SJCRH30 (cell line): ENCODE results near the gene BTBD2. TPM values are rescaled to one million over a fixed set of nuclear protein-coding genes. Genes with fewer than 3 reads are reported as not detected.

Source experiments
- DNase-seq, 2 experiments: peaks; one replicate each; pipeline ENCODE4 v3.0.0-alpha.2; 2015 to 2020
- H3K27ac ChIP-seq: fragments of 250-450 bp; sonication (Bioruptor Pico); 2 replicates; pipeline ENCODE4 v1.5.1; 2020; ENCODE audit warnings: mild to moderate bottlenecking, moderate library complexity
- H3K27me3 ChIP-seq: fragments of 250-450 bp; sonication (Bioruptor Pico); 2 replicates; pipeline ENCODE4 v1.5.1; 2020; ENCODE audit warnings: mild to moderate bottlenecking, moderate library complexity
- H3K36me3 ChIP-seq: fragments of 250-450 bp; sonication (Bioruptor Pico); 2 replicates; pipeline ENCODE4 v1.5.1; 2020; ENCODE audit warnings: mild to moderate bottlenecking, moderate library complexity
- H3K4me1 ChIP-seq: fragments of 250-450 bp; sonication (Bioruptor Pico); 2 replicates; pipeline ENCODE4 v1.5.1; 2020; ENCODE audit warnings: mild to moderate bottlenecking, moderate library complexity
- H3K4me3 ChIP-seq: fragments of 250-450 bp; sonication (Bioruptor Pico); 2 replicates; pipeline ENCODE4 v1.5.1; 2020; ENCODE audit warnings: mild to moderate bottlenecking, moderate library complexity
- H3K9me3 ChIP-seq: fragments of 250-450 bp; sonication (Bioruptor Pico); replicated peaks from 2 replicates; pipeline ENCODE4 v1.5.1; 2020; ENCODE audit warnings: mild to moderate bottlenecking, moderate library complexity
- total RNA-seq: library from RNA; depleted of rRNA; stranded (reverse); fragments of >200 nt; shearing (Covaris generic); gene quantifications from 2 replicates; pipeline ENCODE4 v1.2.3, GENCODE V29; 2014; rRNA removed

BTBD2 gene
- 13.9 and 16.2 TPM in 2 replicates for total RNA-seq

DNA sequence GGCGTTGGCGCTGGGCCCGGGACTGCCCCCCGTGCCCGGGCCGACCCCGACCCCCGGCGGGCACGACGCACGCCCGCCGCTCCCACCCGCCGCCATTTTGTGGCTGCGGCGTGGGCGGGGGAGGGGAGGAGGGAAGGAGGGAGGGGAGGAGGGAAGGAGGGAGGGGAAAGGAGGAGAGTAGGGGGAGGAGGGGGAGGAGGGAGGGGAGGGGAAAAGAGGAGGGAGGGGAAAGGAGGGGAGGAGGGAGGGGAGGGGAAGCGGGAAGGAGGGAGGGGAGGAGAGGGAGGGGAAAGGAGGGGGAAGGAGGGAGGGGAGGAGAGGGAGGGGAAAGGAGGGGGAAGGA lies at the start of gene BTBD2:
TSS of gene BTBD2 (minus strand) at position 107 of the 343 bp plus-strand sequence. CDS start at position 96, 11 bp downstream.
- Histone ChIP-seq H3K27me3 (no peaks in the 10 kb centered on the region), H3K4me3 (peak within 1 kb of the TSS; percentile 57), H3K9me3 (no peaks in the 10 kb centered on the region), H3K4me1 (no peaks in the 10 kb centered on the region), H3K36me3 (no peaks in the 10 kb centered on the region), H3K27ac (no peak within 1 kb of the TSS)
- peak; percentile 60 to 70 for DNase-seq

DNA sequence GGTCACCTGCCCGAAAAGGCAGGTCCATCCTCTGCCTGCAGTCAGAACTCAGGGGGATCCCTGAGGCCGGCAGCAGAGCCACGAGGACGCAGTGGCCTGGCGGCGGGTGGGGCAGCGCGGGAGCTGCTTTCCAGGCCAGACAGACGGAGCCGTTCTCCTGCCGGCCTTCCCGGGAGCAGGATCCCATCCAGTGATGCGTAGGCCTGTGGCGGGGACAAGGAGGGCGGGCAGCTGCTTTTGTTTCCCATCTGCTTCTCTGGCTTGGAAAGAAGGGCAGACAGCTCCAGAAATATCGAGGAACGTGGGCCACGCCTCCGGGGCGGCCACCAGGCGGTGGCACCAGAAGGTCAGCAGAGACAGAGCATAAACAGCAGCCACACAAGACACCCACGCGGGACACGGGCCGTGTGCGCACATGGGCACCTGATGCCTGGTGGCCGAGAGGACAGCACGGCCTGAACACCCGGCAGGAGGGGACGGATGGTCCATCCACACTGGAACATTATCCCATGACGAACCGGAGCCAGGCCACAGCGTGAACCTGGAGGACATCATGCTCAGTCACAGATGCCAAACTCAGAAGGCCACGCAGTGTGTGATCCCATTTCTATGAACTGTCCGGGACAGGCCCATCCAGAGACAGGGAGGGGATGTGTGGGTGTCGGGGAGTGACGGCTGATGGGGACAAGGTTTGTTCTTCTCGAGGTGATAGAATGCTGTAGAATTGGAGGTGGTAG lies 49.4 kb upstream of the BTBD2 start:
- Histone ChIP-seq H3K9me3 (no peaks in the 10 kb centered on the region), H3K27me3 (no peaks in the 10 kb centered on the region), H3K27ac (no peak overlapping the region), H3K4me1 (peaks cover 8% of the 10 kb centered on the region; the same call in 1 of the 2 replicates), H3K36me3 (no peaks in the 10 kb centered on the region), H3K4me3 (peak overlapping the region; percentile 10)
- DNase-seq: peak; percentile 42 to 60

DNA sequence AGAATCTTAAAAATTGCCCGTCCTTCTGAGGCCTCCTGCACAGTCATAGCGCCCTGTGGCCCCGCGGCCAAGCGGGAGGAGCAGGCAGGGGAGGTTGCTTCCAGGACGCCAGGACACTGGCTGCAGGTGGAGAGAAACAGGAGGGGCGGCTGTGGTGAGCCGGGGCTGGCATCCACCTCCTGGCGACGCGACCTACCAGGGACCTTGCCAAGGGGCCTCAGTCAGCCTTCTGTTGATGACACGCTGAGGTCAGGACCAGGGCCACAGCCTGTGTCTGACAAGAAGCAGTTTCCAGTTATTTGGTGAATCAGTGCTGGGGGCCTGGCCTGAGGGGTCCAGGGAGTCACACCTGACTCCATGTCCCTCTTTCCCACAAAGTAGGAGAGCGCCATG lies 48.9 kb upstream of the BTBD2 start:
- Histone ChIP-seq H3K36me3 (no peaks in the 10 kb centered on the region), H3K27me3 (no peaks in the 10 kb centered on the region), H3K4me3 (peak overlapping the region; percentile 10; the same call in 1 of the 2 replicates), H3K27ac (no peak overlapping the region), H3K4me1 (peaks cover 13% of the 10 kb centered on the region; the same call in 1 of the 2 replicates), H3K9me3 (no peaks in the 10 kb centered on the region)
- DNase-seq: no peak

DNA sequence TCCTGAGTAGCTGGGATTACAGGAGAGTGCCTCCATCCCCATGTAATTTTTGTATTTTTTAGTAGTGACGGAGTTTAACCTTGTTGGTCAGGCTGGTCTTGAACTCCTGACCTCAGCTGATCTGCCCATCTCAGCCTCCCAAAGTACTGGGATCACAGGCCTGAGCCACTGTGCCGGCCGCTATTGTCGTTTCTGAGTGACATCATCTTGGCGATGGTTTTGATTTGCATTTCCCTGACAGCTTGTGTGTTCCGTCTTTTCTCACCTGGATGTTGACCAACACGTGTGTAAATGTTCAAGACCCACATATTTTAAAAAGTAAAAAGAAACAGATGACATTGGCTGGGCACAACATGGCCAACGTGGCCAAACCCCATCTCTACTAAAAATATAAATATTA lies 48.3 kb upstream of the BTBD2 start:
- Histone ChIP-seq H3K27me3 (no peaks in the 10 kb centered on the region), H3K9me3 (no peaks in the 10 kb centered on the region), H3K4me1 (peaks cover 13% of the 10 kb centered on the region; the same call in 1 of the 2 replicates), H3K4me3 (no peak overlapping the region), H3K27ac (no peak overlapping the region), H3K36me3 (no peaks in the 10 kb centered on the region)
- DNase-seq: no peak

DNA sequence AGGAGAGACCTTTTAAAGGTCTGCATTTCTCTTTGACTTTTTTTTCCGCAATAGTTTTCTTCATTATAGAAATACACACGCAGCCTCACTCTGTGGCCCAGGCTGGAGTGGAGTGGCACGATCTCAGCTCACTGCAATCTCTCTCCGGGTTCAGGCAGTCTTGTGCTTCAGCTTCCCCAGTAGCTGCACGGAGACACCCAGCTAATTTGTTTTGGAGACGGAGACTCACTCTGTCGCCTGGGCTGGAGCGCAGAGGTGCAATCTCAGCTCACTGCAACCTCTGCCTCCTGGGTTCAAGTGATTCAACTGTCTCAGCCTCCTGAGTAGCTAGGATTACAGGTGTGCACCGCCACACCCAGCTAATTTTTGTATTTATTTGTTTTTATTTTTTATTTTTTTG lies 47.3 kb upstream of the BTBD2 start:
- no peak for DNase-seq
- H3K36me3 ChIP-seq: no peaks in the 10 kb centered on the region
- no peaks in the 10 kb centered on the region for H3K27me3 ChIP-seq
- no peaks in the 10 kb centered on the region for H3K9me3 ChIP-seq
- no peak overlapping the region for H3K27ac ChIP-seq
- H3K4me1 ChIP-seq: peaks cover 13% of the 10 kb centered on the region; the same call in 1 of the 2 replicates
- no peak overlapping the region for H3K4me3 ChIP-seq

DNA sequence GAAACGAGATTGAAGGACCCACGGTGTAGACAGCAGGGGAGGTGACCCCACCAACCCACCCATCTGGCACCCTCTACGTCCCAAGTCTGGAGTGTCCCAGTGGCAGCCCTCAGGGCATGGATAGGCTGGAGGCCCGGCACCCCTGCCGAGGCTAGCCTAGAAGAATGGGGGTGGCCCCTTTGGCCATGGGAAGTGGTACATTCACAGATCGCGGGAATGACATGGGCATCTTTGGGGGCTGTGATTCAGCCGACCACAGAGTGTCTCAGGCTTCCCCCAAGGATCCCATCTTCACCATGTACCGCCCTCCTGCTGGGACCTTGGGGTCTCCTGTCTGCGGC lies 46.8 kb upstream of the BTBD2 start:
- no peaks in the 10 kb centered on the region for H3K36me3 ChIP-seq
- H3K27ac ChIP-seq: no peak overlapping the region
- no peaks in the 10 kb centered on the region for H3K27me3 ChIP-seq
- no peak for DNase-seq
- H3K4me3 ChIP-seq: no peak overlapping the region
- H3K4me1 ChIP-seq: peaks cover 13% of the 10 kb centered on the region; the same call in 1 of the 2 replicates
- no peaks in the 10 kb centered on the region for H3K9me3 ChIP-seq

DNA sequence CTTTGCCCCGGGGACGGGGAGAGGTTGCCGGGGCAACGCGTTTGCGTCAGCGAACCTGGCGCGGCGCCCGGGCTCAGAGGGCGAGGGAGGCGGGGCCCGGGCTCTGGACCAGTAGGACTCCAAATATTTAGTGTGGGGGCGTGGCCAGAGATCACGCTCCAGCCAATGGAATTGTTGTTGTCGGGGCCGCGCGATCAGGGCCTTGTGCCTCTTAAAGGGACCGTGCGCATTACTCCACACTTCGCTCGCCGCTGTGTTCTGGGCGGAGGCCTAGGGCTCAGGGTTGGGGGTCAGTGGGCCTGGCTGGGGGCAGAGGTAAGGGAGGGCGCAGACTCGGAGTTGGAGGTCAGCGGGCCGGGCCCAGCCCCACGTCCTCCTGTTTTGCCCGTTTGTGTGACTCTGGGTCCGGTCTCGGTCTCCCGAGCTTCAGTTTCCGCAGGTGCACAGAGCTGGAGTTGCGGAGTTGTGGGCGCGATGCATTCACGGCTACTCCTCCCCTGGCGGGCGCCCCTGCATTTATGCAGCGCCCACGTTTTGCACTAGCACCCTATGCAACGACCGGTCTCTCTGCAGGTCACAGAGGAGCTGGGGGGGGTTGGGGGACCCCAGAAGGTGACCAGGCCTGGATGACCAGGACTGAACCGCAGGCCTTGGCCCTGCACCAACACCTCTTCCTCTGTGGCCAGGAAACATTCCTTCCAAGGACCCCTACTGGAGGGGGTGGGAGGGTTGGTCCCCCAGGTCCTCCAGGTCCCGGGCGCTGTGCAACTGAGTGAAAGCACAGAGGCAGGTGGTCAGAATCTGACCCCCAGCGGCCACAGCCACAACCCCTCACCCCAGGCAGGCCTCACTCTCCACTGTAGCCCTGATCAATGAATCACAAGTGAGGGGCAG lies 46.2 kb upstream of the BTBD2 start:
- peak overlapping the region; percentile 50; the same call in 1 of the 2 replicates for H3K27ac ChIP-seq
- H3K4me3 ChIP-seq: peak overlapping the region; percentile 80
- no peaks in the 10 kb centered on the region for H3K9me3 ChIP-seq
- no peaks in the 10 kb centered on the region for H3K27me3 ChIP-seq
- peak; percentile 99 for DNase-seq
- no peaks in the 10 kb centered on the region for H3K36me3 ChIP-seq
- H3K4me1 ChIP-seq: peaks cover 13% of the 10 kb centered on the region; the same call in 1 of the 2 replicates

DNA sequence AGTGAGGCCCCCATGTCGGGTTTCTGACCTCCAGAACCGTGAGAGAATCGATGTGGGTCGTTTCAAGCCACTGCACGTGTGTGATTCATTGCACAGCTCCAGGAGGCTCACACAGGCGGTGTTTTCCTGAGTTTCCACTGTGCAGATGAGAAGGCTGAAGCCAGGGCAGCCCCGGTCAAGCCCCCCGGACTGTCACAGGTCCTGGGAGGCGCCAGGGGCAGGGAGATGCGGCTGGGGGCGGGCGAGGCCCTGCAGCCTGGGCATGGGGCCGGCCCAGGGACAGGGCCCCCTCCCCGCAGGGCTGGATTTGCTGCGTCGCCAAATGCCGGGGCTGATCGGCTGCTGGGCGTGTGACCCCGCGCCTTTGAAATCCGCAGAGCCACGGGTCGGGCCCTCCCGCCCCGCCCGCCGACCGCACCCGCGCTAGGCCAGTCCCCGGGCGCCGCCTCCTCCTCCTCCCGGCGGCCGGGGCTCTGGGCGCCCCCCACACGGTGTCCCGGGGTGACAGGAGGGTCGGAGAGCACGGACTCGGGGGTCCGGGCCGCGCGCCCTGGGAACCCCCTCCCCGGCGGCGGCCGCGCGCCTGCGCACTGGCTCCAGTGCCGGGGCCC lies 45.5 kb upstream of the BTBD2 start:
- DNase-seq: peak; percentile 65 to 71
- H3K9me3 ChIP-seq: no peaks in the 10 kb centered on the region
- peak overlapping the region; percentile 80 for H3K4me3 ChIP-seq
- H3K36me3 ChIP-seq: no peaks in the 10 kb centered on the region
- peak overlapping the region; percentile 50 for H3K27ac ChIP-seq
- H3K27me3 ChIP-seq: no peaks in the 10 kb centered on the region
- peaks cover 13% of the 10 kb centered on the region; the same call in 1 of the 2 replicates for H3K4me1 ChIP-seq

DNA sequence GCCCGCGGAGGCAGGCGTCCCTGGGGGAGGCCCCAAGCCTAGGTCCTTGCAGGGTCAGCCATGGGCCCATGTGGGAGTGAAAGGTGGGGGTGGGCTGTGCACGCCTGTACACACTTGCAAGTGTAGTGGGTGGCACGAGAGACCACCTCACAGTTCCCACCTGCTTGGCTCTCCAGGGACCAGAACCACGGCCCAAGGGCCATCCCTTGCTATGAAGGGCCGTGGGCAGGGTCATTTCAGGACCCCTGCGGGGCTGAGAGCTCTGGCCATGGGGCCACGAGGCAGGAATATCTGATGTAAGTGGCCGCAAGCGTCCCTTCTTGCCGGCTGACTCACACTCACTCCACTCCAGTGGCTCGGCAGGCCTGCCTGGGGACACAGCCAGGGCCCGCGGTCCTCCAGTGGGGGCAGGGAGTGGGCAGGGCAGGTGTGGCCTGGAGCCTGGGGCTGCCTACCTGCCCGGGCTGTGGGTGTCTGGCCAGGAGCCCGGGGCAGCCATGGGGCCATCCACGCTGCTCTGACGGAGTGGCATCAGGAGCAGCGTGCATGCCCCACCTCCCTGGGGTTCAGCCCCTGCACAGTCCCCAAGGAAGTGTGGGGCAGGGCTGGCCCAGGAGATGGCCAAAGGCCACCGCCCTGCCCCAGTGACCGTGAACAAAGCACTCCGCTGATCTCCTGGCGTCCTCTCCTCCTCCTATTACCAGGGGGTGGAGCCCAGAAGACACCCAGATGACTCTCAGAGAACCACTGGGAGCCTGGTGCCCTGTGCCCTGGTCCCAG lies 44.1 kb upstream of the BTBD2 start:
- H3K27me3 ChIP-seq: no peaks in the 10 kb centered on the region
- peaks cover 13% of the 10 kb centered on the region; the same call in 1 of the 2 replicates for H3K4me1 ChIP-seq
- peak overlapping the region; percentile 80 for H3K4me3 ChIP-seq
- H3K9me3 ChIP-seq: no peaks in the 10 kb centered on the region
- H3K36me3 ChIP-seq: no peaks in the 10 kb centered on the region
- peak in 1 of 2 experiments; percentile 57 for DNase-seq
- H3K27ac ChIP-seq: peak overlapping the region; percentile 50

DNA sequence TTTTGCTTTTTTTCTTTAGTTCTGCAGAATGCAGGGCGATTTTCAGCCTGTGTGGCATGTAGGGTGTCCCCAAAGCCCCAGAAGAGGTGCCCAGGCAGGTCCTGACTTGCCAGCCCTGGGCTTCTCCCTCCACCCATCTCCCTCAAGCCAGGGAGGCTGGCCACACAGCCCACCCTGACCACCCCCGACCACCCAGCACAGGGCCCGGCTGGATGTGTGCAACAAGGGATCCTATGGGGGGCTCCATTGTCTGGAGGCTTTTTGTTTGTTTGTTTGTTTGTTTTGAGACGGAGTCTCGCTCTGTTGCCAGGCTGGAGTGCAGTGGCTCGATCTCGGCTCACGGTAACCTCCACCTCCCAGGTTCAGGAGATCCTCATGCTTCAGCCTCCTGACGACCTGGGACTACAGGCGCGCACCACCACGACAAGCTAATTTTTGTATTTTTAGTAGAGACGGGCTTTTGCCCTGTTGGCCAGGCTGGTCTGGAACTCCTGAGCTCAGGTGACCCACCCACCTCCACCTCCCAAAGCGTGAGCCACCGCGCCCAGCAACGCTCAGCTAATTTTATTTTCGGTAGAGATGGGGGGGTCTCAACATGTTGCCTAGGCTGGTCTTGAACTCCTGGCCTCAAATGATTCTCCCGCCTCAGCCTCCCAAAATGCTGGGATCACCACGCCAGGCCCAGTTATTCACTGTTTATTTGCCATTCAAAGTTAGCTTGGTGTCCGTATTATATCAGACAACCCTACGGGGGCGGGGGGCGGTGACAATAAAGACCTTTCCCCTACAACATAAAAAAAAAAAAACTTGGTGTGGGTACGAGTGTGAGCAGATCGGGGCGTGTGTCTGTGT lies 43.3 kb upstream of the BTBD2 start:
- no peaks in the 10 kb centered on the region for H3K9me3 ChIP-seq
- H3K36me3 ChIP-seq: no peaks in the 10 kb centered on the region
- H3K27ac ChIP-seq: peak overlapping the region; percentile 50
- H3K4me3 ChIP-seq: no peak overlapping the region
- H3K27me3 ChIP-seq: no peaks in the 10 kb centered on the region
- no peak for DNase-seq
- peaks cover 13% of the 10 kb centered on the region; the same call in 1 of the 2 replicates for H3K4me1 ChIP-seq

DNA sequence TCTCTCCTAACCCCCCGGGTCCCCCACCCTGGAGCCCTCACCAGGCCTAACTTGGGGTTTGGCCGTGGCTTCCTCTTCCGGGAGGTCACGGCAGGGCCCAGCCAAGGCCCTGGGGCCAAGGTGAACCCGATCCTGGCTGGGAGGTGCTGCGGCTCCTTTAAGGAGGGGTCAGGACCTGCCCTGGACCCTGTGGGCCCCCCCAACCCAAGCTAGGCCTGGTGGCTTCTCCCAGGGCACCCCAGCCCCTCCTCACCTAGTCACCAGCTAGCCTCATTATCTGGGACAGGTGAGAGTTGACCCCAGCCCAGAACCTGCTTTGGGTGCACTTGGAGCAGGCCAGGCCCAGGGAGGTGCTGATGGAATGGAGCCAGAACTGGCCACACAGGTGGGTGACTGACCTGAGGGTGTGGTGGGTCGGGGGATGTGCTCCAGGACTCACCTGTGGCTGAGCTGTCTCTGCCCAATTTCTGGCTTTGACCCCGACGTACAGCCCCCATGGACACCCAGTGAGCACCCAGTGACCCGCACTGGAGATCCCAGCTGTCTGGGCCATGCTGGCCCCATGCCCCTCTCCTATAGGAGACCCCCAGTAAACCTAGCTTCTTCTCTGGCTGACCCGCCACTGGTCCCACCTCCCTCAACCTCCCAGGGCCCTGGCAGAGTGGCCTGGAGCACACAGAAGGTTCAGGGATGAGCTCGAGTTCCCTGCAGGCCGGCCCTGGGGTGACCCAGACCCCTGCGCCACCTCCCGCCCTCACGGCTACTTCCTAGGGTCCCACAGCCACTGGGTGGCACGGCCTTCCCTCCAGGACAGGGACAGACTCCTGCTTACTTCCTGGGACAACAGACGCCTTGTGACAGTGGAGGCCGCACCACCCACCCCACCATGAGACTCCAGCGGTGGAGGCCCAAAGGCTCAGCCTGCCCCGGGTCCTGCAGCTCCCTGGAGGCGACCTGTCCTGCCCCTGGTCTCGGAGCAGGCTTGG lies 42.3 kb upstream of the BTBD2 start:
- Histone ChIP-seq H3K9me3 (no peaks in the 10 kb centered on the region), H3K4me1 (peaks cover 13% of the 10 kb centered on the region; the same call in 1 of the 2 replicates), H3K4me3 (no peak overlapping the region), H3K27me3 (no peaks in the 10 kb centered on the region), H3K27ac (no peak overlapping the region), H3K36me3 (no peaks in the 10 kb centered on the region)
- no peak for DNase-seq

DNA sequence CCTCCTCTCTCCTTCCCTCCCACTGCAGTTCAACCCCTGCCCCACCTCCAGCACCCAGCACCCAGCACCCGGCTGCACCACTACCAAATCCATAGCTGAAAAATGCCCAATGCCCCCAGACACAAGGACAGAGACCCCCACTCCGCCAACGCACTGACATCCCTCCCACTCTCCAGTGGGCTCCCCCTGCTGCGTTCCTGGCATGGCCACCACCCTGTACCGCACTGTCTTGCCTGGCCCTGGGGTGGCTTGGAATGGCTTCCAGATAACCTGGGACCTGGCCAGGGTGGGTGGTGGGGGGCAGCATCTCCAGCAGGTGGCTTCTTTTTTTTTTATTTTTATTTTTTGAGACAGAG lies 41.3 kb upstream of the BTBD2 start:
- H3K27ac ChIP-seq: no peak overlapping the region
- no peaks in the 10 kb centered on the region for H3K27me3 ChIP-seq
- H3K9me3 ChIP-seq: no peaks in the 10 kb centered on the region
- H3K36me3 ChIP-seq: no peaks in the 10 kb centered on the region
- DNase-seq: no peak
- H3K4me3 ChIP-seq: no peak overlapping the region
- peaks cover 13% of the 10 kb centered on the region; the same call in 1 of the 2 replicates for H3K4me1 ChIP-seq
